IMR-90 (cell line): Measurements from ENCODE around the gene GNAZ. TPM values are rescaled to one million over a fixed set of nuclear protein-coding genes. Genes with fewer than 3 reads are reported as not detected.

Experiments
- ATAC-seq: fragments of 200-7000 bp; cut with Tn5 transposase; 2 replicates; pipeline ENCODE4 v1.9.1; 2020; ENCODE audit warnings: low read depth, mild to moderate bottlenecking, moderate library complexity
- BruUV-seq: library from RNA; stranded (reverse); fragments of 400-500 nt; replicated peaks from 2 replicates; lab custom pipeline; 2021; lab: Mats Ljungman, UMichigan
- CTCF ChIA-PET: fragments of 300-600 bp; formaldehyde crosslinking; extraction: SDS; loops from one replicate; lab custom pipeline; 2021; ENCODE audit warnings: antibody characterized with exemption; lab: Yijun Ruan, JAX
- POLR2A ChIA-PET: fragments of 300-600 bp; sonication (Branson Sonifier 250); formaldehyde crosslinking; loops from one replicate; lab custom pipeline; 2022; ENCODE audit warnings: antibody characterized with exemption; ENCODE audit not compliant: unreplicated experiment; lab: Charles Lee
- DNase-seq: peaks from one replicate; pipeline ENCODE4 v3.0.0; 2013
- H2AFZ ChIP-seq: replicated peaks from 2 replicates; pipeline ENCODE3; 2013; ENCODE audit warnings: low read length, mild to moderate bottlenecking; ENCODE audit not compliant: poor library complexity
- H2AK5ac ChIP-seq: 2 replicates; pipeline ENCODE4 v1.6.1; 2013; ENCODE audit warnings: low read depth, low read length, inconsistent platforms
- H2AK9ac ChIP-seq: replicated peaks from 2 replicates; pipeline ENCODE3; 2013; ENCODE audit warnings: mild to moderate bottlenecking, low read depth, low read length, moderate library complexity; ENCODE audit not compliant: poor library complexity
- H2BK120ac ChIP-seq: 2 replicates; pipeline ENCODE4 v1.6.1; 2013; ENCODE audit warnings: low read depth, low read length, inconsistent platforms
- H2BK15ac ChIP-seq: 3 replicates; pipeline ENCODE4 v1.6.1; 2013; ENCODE audit warnings: low read depth, low read length, inconsistent platforms
- H2BK20ac ChIP-seq: 2 replicates; pipeline ENCODE4 v1.6.1; 2013; ENCODE audit warnings: low read depth, mild to moderate bottlenecking, inconsistent platforms, low read length, moderate library complexity
- H2BK5ac ChIP-seq: 2 replicates; pipeline ENCODE4 v1.6.1; 2013; ENCODE audit warnings: mild to moderate bottlenecking, low read depth, low read length, inconsistent platforms; ENCODE audit not compliant: poor library complexity, severe bottlenecking
- H3K14ac ChIP-seq: replicated peaks from 2 replicates; pipeline ENCODE4 v1.6.1; 2013; ENCODE audit warnings: low read depth, low read length, inconsistent platforms
- H3K18ac ChIP-seq: 2 replicates; pipeline ENCODE4 v1.6.1; 2013; ENCODE audit warnings: low read depth, low read length, control low read depth
- H3K23ac ChIP-seq: 2 replicates; pipeline ENCODE4 v1.6.1; 2013; ENCODE audit warnings: low read depth, low read length, inconsistent platforms
- H3K27ac ChIP-seq: 2 replicates; pipeline ENCODE4 v1.5.1; 2013; ENCODE audit warnings: mild to moderate bottlenecking, control low read depth, low read length; ENCODE audit not compliant: insufficient read depth
- H3K27me3 ChIP-seq: 2 replicates; pipeline ENCODE4 v1.6.1; 2013; ENCODE audit warnings: low read length; ENCODE audit not compliant: control insufficient read depth, insufficient read depth
- H3K36me3 ChIP-seq: 2 replicates; pipeline ENCODE4 v1.6.1; 2013; ENCODE audit warnings: low read length, mixed read lengths; ENCODE audit not compliant: control insufficient read depth, insufficient read depth
- H3K4ac ChIP-seq: 2 replicates; pipeline ENCODE4 v1.6.1; 2013; ENCODE audit warnings: low read depth, low read length, inconsistent platforms
- H3K4me1 ChIP-seq: 2 replicates; pipeline ENCODE4 v1.6.1; 2013; ENCODE audit warnings: low read length, mixed read lengths; ENCODE audit not compliant: control insufficient read depth, insufficient read depth
- H3K4me2 ChIP-seq: 2 replicates; pipeline ENCODE4 v1.6.1; 2013; ENCODE audit warnings: low read depth, mild to moderate bottlenecking, control low read depth, low read length, moderate library complexity
- H3K4me3 ChIP-seq: 2 replicates; pipeline ENCODE4 v1.5.1; 2013; ENCODE audit warnings: low read depth, mild to moderate bottlenecking, control low read depth, low read length, moderate library complexity; ENCODE audit not compliant: insufficient read depth
- H3K56ac ChIP-seq: 2 replicates; pipeline ENCODE4 v1.6.1; 2013; ENCODE audit warnings: low read length, inconsistent platforms; ENCODE audit not compliant: insufficient read depth; ENCODE audit errors: extremely low read depth
- H3K79me1 ChIP-seq, 2 experiments: 2 replicates each; pipeline ENCODE4 v1.6.1; 2013; ENCODE audit warnings: low read length in 2 of 2, inconsistent platforms in 1 of 2, low read depth in 1 of 2
- H3K9ac ChIP-seq: 2 replicates; pipeline ENCODE4 v1.6.1; 2013; ENCODE audit warnings: low read depth, low read length, control low read depth
- H3K9me1 ChIP-seq: 2 replicates; pipeline ENCODE4 v1.6.1; 2013; ENCODE audit warnings: low read length, inconsistent platforms; ENCODE audit not compliant: insufficient read depth
- H3K9me3 ChIP-seq: 2 replicates; pipeline ENCODE4 v1.6.1; 2013; ENCODE audit warnings: low read length; ENCODE audit not compliant: control insufficient read depth, insufficient read depth
- H4K20me1 ChIP-seq: 2 replicates; pipeline ENCODE4 v1.6.1; 2013; ENCODE audit warnings: low read length, inconsistent platforms; ENCODE audit not compliant: insufficient read depth
- H4K5ac ChIP-seq: 2 replicates; pipeline ENCODE4 v1.6.1; 2013; ENCODE audit warnings: mild to moderate bottlenecking, low read depth, low read length, control low read depth
- H4K8ac ChIP-seq, 2 experiments: 2 replicates each; pipeline ENCODE4 v1.6.1; 2013; ENCODE audit warnings: low read depth in 2 of 2, low read length in 2 of 2, control low read depth in 1 of 2, inconsistent platforms in 1 of 2
- H4K91ac ChIP-seq: 2 replicates; pipeline ENCODE4 v1.6.1; 2013; ENCODE audit warnings: low read depth, low read length, inconsistent platforms; ENCODE audit not compliant: insufficient read depth
- CEBPB ChIP-seq: IDR thresholded peaks from 2 replicates; pipeline ENCODE4 v1.6.1; 2012; ENCODE audit warnings: low read depth, low read length, improper control_type of control experiment
- FOS ChIP-seq: fragments of 150-350 bp; IDR thresholded peaks from 2 replicates; pipeline ENCODE4 v1.6.1; 2016; ENCODE audit warnings: low read depth, low read length
- MXI1 ChIP-seq: IDR thresholded peaks from 2 replicates; pipeline ENCODE4 v1.6.1; 2012; ENCODE audit warnings: low read depth, mild to moderate bottlenecking, low read length, moderate library complexity, borderline replicate concordance
- NFE2L2 ChIP-seq: fragments of 150-350 bp; IDR thresholded peaks from 2 replicates; pipeline ENCODE4 v1.6.1; 2016; ENCODE audit warnings: low read depth, mild to moderate bottlenecking, low read length
- WGBS, 2 experiments: methylation state at CpG; one replicate each; pipeline versions ENCODE4 v1.1.5 to v1.1.7; 2013; ENCODE audit warnings: missing lambda C conversion rate in 2 of 2; ENCODE audit not compliant: insufficient read length in 1 of 2; ENCODE audit errors: extremely low coverage in 2 of 2; 5-methylcytosine and 5-hydroxymethylcytosine counted together
- dilution Hi-C: fragments of 300-500 bp; cut with HindIII; formaldehyde crosslinking; loops from one replicate; pipeline ENCODE4 v1.14.3; 2018; ENCODE audit warnings: low sequenced_read_pairs; ENCODE audit not compliant: unreplicated experiment
- in situ Hi-C: fragments of 300-500 bp; cut with MboI; formaldehyde crosslinking; loops from 3 replicates; pipeline ENCODE4 v1.14.3; 2019; ENCODE audit warnings: low sequenced_read_pairs, inconsistent platforms, mixed read lengths
- intact Hi-C: fragments of 100-400 bp; cut with micrococcal nuclease; formaldehyde crosslinking; loops from 2 replicates; pipeline ENCODE4 v1.10.0; 2022
- polyA plus RNA-seq, 3 experiments: library from polyadenylated mRNA; depleted of rRNA; stranded (reverse); fragments of >200 nt; gene quantifications; 2 replicates each; pipeline ENCODE4 v1.2.3, GENCODE V29; 2012; ENCODE audit warnings: low replicate concordance in 1 of 3
- total RNA-seq: library from RNA; depleted of rRNA; stranded (reverse); fragments of >200 nt; gene quantifications from 2 replicates; pipeline ENCODE4 v1.2.3, GENCODE V29; 2012

The GNAZ gene
- total and polyA plus RNA-seq, 2 of the 4 experiments (the other 2 are of a cell fraction) = 1.5 to 2.5 TPM

GRCh38 chr22:23088199-23088604, 17.9 kb downstream of the GNAZ start:
- H2AK5ac ChIP-seq = no peak overlapping the region
- no peak overlapping the region for H4K8ac ChIP-seq
- no peaks in the 10 kb centered on the region for H3K9me3 ChIP-seq
- H2AK9ac ChIP-seq = no peak overlapping the region
- intact Hi-C loops = no loop called here
- no peak overlapping the region for H2AFZ ChIP-seq
- no peak overlapping the region for H3K4me2 ChIP-seq
- BruUV-seq = no TSS peak
- H2BK20ac ChIP-seq = no peak overlapping the region
- no peaks in the 10 kb centered on the region for H4K20me1 ChIP-seq
- no peak overlapping the region for H3K9ac ChIP-seq
- no peak overlapping the region for H3K4ac ChIP-seq
- ATAC-seq (no peak), DNase-seq (no peak)
- H3K4me3 ChIP-seq = no peak overlapping the region
- H3K23ac ChIP-seq = no peak overlapping the region
- H4K91ac ChIP-seq = no peak overlapping the region
- no peaks in the 10 kb centered on the region for H3K36me3 ChIP-seq
- H3K9me1 ChIP-seq = 0 out of 2 replicates have a peak, but pooled peaks cover 2% of the 10 kb centered on the region
- no peak overlapping the region for H3K18ac ChIP-seq
- no peak overlapping the region for H2BK5ac ChIP-seq
- 75% methylated on average over 3 of the region's 8 CpGs; no CpG with 5 or more reads in 1 of the 2 experiments for whole genome bisulfite sequencing, 2 experiments
- no peak overlapping the region for H3K56ac ChIP-seq
- H2BK120ac ChIP-seq = no peak overlapping the region
- H3K27ac ChIP-seq = no peak overlapping the region
- no peaks in the 10 kb centered on the region; the same call in 1 of the 2 replicates for H3K27me3 ChIP-seq
- dilution Hi-C loops = no loop called here
- H3K14ac ChIP-seq = no peak overlapping the region
- H4K5ac ChIP-seq = no peak overlapping the region
- in situ Hi-C loops = no loop called here
- no peaks in the 10 kb centered on the region for H3K79me1 ChIP-seq
- TF ChIP-seq CEBPB (no peak), NFE2L2 (no peak), MXI1 (no peak), FOS (no peak)
- no peak overlapping the region for H2BK15ac ChIP-seq
- POLR2A ChIA-PET = no interaction called here
- no peaks in the 10 kb centered on the region for H3K4me1 ChIP-seq
- CTCF ChIA-PET = interaction anchor here (1.6 kb wide), 1 partner anchor 131 kb away, joined by 3 read pairs; no protein-coding TSS in a partner anchor
